Measurements from ENCODE around the gene ZNF148.
"Not testable (repeated sequence)": the region's sequence is repeated elsewhere in the genome, so short reads cannot be mapped to it uniquely, and the experiment has no call there.

The ZNF148 gene, protein sequence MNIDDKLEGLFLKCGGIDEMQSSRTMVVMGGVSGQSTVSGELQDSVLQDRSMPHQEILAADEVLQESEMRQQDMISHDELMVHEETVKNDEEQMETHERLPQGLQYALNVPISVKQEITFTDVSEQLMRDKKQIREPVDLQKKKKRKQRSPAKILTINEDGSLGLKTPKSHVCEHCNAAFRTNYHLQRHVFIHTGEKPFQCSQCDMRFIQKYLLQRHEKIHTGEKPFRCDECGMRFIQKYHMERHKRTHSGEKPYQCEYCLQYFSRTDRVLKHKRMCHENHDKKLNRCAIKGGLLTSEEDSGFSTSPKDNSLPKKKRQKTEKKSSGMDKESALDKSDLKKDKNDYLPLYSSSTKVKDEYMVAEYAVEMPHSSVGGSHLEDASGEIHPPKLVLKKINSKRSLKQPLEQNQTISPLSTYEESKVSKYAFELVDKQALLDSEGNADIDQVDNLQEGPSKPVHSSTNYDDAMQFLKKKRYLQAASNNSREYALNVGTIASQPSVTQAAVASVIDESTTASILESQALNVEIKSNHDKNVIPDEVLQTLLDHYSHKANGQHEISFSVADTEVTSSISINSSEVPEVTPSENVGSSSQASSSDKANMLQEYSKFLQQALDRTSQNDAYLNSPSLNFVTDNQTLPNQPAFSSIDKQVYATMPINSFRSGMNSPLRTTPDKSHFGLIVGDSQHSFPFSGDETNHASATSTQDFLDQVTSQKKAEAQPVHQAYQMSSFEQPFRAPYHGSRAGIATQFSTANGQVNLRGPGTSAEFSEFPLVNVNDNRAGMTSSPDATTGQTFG

DNA sequence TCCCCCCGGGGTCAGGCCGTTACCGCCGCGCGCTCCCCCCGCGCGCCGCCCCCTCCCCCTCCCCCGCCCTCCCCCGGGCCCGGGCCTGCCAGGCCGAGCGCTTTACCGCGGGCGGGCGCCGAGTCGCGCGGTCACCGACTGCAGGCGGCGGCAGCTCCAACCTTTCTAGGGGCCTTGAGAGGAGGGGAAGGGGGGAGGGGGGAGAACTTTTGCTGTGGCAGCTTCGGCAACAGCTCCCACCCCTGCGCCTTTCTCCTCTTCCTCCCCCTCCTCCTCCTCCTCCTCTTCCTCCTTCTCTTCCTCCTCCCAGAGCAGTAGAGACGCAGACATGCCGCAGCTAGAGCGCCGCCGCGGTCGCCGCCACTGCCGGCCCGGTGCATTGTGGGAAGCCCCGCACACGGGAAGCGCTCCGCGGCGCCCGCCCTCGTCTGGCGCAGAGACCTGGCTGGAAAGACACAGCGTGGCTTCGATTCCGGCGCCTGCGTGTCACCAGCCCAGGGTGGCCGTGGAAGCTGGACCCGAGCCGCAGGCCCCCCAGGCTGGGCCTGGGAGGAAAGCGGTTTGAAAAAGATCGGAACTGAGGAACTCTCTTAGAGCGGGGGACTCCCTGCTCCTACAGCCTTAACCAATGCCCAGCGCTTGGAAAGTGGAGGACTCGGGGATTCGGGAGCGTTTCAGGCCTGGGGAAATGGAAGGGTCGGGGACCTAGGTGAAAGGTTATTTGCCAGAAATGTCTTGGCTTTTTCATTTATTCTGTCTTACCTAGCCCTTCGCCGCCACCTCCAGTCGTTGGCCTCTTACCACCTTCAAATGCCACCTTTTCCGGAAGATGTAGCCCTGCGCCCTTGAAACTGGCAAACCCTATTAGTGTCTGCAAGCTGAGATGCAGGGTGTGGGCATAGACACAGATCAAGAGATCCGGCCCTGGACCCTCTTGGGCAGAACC lies at the start of gene ZNF148:
TSS of gene ZNF148 (minus strand) at position 330 of the 946 bp plus-strand sequence. CDS start 61,685 bp downstream, outside the sequence.
- DNase-seq = peak; percentile 93

- no peak for DNase-seq
Measured at GRCh38 chr3:125418306-125418705, 43.2 kb upstream of the ZNF148 start.

DNA sequence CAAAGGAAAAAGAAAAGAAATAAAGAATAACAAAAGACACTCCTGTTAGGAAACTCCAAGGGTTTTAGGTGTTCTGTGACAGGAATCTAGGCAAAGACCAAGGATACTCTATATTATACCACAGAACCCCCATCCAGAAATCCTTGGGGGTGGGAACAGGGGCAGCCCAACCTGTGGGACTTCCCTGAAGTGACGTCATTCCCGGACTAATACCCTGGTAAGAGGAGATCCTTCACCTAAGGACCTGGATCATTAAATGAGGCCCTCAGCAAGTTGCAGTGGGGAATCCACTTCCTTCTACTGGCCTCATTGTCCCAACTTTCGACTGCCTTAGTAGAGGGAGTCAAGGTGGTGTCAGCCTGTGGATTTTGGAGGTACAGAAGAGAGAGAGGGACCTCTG lies 41.1 kb upstream of the ZNF148 start:
- peak; percentile 17 for DNase-seq

DNA sequence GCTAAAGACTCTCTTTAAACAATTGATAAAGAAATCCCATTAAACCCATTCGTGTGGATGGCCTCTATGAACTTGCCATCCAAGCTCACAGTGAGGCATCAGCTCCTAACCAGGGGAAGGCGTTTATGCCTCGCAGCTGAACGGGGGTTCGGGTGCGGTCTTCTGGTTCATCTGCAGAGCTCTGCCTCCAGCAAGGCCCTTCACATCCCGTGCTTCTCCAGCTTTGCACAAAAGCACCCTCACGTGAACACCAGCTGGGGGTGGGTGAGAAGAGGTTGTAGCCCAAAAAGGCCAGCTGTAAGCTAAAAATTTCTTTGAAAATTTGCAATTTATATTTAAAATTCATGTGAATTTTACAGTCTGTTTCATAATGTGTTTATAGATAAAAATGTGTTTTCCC lies 39.5 kb upstream of the ZNF148 start:
- DNase-seq = no peak

DNA sequence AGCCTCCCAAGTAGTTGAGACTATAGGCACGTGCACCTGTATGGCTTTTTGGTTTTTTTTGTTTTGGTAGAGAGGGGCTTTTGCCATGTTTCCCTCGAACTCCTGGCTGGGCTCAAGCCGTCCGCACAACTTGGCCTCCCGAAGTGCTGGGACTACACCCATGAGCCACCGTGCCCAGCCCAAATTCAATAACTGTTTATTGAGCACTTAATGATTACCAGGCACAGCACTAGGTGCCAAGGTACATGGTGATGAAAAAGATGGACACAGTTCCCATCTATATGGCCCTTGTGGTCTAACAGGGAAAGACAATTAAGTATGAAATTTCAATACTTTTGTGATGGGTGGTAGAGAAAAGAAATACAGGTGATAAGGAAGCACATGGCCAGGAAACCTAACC lies 35.8 kb upstream of the ZNF148 start:
- DNase-seq = no peak

DNA sequence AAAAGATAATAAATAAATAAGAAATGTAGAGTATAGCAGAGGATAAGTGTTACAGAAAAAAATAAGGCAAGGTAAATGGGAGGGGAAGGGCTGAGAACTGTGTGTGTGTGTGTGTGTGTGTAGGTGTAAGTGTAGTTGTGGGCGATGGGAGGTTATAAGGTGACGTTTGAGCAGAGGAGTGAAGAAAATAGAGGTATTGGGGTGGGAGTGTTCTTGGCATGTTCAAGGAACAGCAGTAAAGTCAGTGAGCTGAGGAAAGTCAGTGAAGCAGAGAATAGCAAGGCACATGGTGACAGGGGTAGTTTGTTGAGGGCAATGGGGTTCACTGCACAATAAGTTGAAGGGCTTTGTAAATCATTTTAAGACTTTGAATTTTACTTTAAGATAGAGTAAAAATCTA lies 30.9 kb upstream of the ZNF148 start:
- no peak for DNase-seq

DNA sequence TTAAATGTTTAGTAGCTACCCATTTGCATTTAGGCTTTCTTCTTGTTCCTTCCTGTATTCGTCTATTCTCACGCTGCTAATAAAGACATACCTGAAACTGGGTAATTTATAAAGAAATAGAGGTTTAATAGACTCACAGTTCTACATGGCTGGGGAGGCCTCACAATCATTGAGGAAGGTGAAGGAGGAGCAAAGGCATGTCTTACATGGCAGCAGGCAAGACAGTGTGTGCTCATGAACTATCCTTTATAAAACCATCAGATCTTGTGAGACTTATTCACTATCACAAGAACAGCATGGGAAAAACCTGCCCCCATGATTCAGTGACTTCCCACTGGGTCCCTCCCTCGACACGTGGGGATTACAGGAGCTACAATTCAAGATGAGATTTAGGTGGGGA lies 30.4 kb upstream of the ZNF148 start:
- not testable (repeated sequence) for DNase-seq

GRCh38 chr3:125403789-125404188 lies 28.7 kb upstream of the ZNF148 start:
- DNase-seq = no peak

- no peak for DNase-seq
Measured at GRCh38 chr3:125402639-125403038, 27.5 kb upstream of the ZNF148 start.

- no peak for DNase-seq
Measured at GRCh38 chr3:125401402-125401801, 26.3 kb upstream of the ZNF148 start.

GRCh38 chr3:125398952-125399351 lies 23.8 kb upstream of the ZNF148 start:
- no peak for DNase-seq

GRCh38 chr3:125395091-125395490 lies 20.0 kb upstream of the ZNF148 start:
- peak; percentile 53 for DNase-seq

GRCh38 chr3:125394406-125394805 lies 19.3 kb upstream of the ZNF148 start:
- no peak for DNase-seq

GRCh38 chr3:125389282-125389681 lies 14.2 kb upstream of the ZNF148 start:
- DNase-seq = no peak

DNA sequence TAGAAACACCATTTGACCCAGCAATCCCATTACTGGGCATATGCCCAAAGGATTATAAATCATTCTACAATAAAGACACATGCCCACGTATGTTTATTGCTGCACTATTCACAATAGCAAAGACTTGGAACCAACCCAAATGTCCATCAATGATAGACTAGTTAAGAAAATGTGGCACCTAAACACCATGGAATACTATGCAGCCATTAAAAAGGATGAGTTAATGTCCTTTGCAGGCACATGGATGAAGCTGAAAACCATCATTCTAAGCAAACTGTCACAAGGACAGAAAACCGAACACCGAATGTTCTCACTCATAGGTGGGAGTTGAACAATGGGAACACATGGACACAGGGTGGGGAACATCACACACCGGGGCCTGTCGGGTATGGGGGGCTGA lies 13.2 kb upstream of the ZNF148 start:
- DNase-seq = not testable (repeated sequence)

DNA sequence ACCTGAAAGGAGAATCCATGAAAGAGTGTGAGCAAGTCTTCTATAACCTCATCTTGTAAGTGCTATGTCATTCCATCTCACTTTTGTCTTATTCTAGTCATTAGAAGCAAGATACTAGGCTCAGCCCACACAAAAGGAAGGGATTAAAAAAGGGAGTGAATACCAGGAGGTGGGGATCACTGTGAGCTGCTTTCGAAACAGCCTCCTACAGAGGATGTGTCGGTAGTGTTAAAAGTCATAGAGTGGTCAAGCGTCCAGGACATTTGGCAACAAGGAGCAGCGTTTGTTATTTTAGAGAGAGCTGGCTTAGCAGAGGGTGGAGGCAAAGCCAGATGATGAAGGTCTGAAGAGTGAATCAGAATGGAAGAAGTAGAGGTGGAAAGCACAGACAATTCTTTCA lies 11.7 kb upstream of the ZNF148 start:
- DNase-seq = no peak

DNA sequence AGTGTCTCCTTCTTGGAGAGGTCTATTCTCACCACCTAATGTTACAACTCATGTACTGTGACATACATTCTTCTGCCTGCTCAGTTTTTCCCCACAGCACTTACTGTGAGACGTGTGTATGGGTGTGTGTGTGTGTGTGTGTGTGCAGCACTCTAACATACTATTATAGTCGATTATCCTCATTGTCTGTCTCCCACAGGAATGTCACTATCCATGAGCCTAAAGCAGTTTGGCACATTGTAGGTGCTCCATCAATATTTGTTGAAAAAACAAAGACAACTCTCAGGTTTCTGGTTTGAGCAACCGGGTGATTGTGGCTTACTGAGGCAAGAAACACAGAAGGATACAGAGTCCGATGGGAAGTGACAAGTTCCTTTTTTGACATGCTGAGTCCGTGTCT lies 8.6 kb upstream of the ZNF148 start:
- DNase-seq = no peak

DNA sequence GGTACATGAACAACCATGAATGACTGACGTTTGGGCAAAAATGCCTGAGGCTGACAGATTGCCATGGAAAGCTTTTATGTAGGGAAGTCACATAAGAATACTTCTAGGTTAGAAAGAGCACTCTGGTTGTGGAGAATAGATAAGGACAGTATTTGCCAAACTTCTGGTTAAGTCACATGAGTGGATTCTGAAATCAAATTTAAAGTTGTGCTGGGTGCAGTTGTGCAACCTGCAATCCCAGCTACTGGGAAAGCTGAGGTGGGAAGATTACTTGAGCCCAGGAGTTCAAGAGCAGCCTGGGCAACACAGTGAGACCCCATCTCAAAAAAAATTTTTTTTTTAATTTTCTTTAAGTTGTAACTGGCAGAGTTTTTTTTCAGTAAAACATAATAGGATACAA lies 7.2 kb upstream of the ZNF148 start:
- no peak for DNase-seq

DNA sequence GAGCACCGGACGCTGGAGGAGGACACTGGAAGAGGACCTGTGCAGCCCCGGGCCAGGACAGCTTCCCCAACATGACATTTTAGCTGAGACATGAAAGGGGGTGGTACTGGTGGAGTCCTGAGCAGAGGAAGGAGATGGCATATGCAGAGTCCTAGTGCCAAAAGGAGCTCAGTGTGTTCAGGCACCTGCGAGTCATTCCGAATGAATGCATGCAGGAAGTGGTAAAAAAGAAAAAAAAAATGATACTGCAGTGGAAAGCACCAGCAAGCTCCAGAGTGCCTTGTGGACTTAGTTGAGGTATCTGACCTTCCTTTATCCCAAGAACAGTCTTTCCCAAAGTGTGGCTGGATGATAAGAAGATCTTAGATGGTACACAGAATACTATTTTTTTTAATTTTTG lies 6.6 kb upstream of the ZNF148 start:
- DNase-seq = peak; percentile 48

DNA sequence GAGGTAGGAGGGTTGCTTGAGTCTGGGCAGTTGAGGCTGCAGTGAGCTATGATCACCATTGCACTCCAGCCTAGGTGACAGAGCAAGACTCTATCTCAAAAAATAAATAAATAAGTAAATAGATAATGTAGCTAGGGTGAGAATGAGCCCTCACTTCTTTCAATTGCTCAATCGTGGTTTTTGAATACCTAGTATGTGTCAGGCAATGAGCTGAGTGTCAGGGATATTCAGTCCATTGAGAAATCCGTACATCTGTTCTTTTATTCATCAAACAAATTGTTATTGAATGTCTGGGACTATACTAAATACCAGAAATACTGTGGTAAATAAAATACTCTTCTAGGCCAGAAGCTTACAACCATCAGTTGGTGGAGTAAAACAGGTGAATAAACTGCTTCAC lies 6.2 kb upstream of the ZNF148 start:
- no peak for DNase-seq

GRCh38 chr3:125379483-125379882 lies 4.4 kb upstream of the ZNF148 start:
- DNase-seq = no peak

- DNase-seq = no peak
Measured at GRCh38 chr3:125378762-125379161, 3.6 kb upstream of the ZNF148 start.
